GM12878 (cell line): ENCODE data around the gene AOAH. TPM values are rescaled to one million over a fixed set of nuclear protein-coding genes. Genes with fewer than 3 reads are reported as not detected.

ENCODE experiments used
- ATAC-seq: fragments of 200-7000 bp; cut with Tn5 transposase; 3 replicates; pipeline ENCODE4 v1.9.1; 2020; ENCODE audit warnings: mild to moderate bottlenecking, moderate library complexity
- BruUV-seq: library from RNA; stranded (reverse); fragments of 400-500 nt; replicated peaks from 2 replicates; lab custom pipeline; 2021; lab: Mats Ljungman, UMichigan
- CTCF ChIA-PET: fragments of 300-600 bp; sonication (Branson Sonifier 250); formaldehyde crosslinking; extraction: SDS; loops from one replicate; lab custom pipeline; 2021; ENCODE audit warnings: inconsistent platforms; lab: Yijun Ruan, JAX
- POLR2A ChIA-PET: fragments of 350-600 bp; formaldehyde crosslinking; extraction: SDS; loops from one replicate; lab custom pipeline; 2021; ENCODE audit warnings: inconsistent platforms; lab: Charles Lee
- RAD21 ChIA-PET: fragments of 300-600 bp; sonication (Branson Sonifier 250); formaldehyde crosslinking; loops from one replicate; lab custom pipeline; 2023; ENCODE audit warnings: antibody characterized with exemption; ENCODE audit not compliant: unreplicated experiment; lab: Charles Lee
- SMC1A ChIA-PET: fragments of 300-600 bp; sonication (Branson Sonifier 250); formaldehyde crosslinking; loops from one replicate; lab custom pipeline; 2023; ENCODE audit not compliant: unreplicated experiment, uncharacterized antibody; lab: Charles Lee
- DNase-seq: peaks from one replicate; pipeline ENCODE4 v3.0.0-alpha.2; 2011; ENCODE audit warnings: low read depth, low spot score
- FAIRE-seq: peaks from 3 replicates; lab custom pipeline; 2011; peaks lifted over from hg19 to GRCh38; lab: Jason Lieb, UNC
- H2AFZ ChIP-seq: 2 replicates; pipeline ENCODE4 v1.6.0; 2011; ENCODE audit warnings: low read depth, low read length, control low read depth; ENCODE audit not compliant: control insufficient read depth
- H3K27ac ChIP-seq: 2 replicates; pipeline ENCODE4 v1.5.1; 2011; ENCODE audit warnings: control low read depth; ENCODE audit not compliant: control insufficient read depth, insufficient read depth
- H3K27me3 ChIP-seq, 2 experiments: replicated peaks in 1 of 2; 2 replicates each; pipeline versions ENCODE4 v1.6.0 to v1.6.1; 2011; ENCODE audit warnings: low read length in 1 of 2; ENCODE audit not compliant: control insufficient read depth in 2 of 2, insufficient read depth in 2 of 2
- H3K36me3 ChIP-seq, 2 experiments: 2 replicates each; pipeline ENCODE4 v1.5.1; 2011; ENCODE audit warnings: low read length in 1 of 2; ENCODE audit not compliant: control insufficient read depth in 2 of 2, insufficient read depth in 2 of 2
- H3K4me1 ChIP-seq: 2 replicates; pipeline ENCODE4 v1.6.1; 2011; ENCODE audit warnings: mild to moderate bottlenecking, low read length, moderate library complexity, mixed read lengths; ENCODE audit not compliant: control insufficient read depth, insufficient read depth
- H3K4me2 ChIP-seq: 2 replicates; pipeline ENCODE4 v1.6.0; 2011; ENCODE audit warnings: control low read depth; ENCODE audit not compliant: control insufficient read depth, insufficient read depth
- H3K4me3 ChIP-seq: fragments of 200-600 bp; sonication (generic); 2 replicates; pipeline ENCODE4 v1.5.1; 2016
- H3K79me2 ChIP-seq: 2 replicates; pipeline ENCODE4 v1.6.0; 2011; ENCODE audit warnings: low read length; ENCODE audit not compliant: control insufficient read depth, insufficient read depth
- H3K9ac ChIP-seq: 2 replicates; pipeline ENCODE4 v1.8.0; 2011; ENCODE audit warnings: low read length, control low read depth, mixed read lengths; ENCODE audit not compliant: control insufficient read depth, insufficient read depth
- H3K9me3 ChIP-seq: replicated peaks from 3 replicates; pipeline ENCODE4 v1.5.1; 2011; ENCODE audit warnings: mild to moderate bottlenecking, low read length; ENCODE audit not compliant: control insufficient read depth, insufficient read depth
- H4K20me1 ChIP-seq: 2 replicates; pipeline ENCODE4 v1.6.0; 2011; ENCODE audit not compliant: control insufficient read depth, insufficient read depth
- ASH2L ChIP-seq: fragments of 300-600, 200-600 bp; sonication (generic); IDR thresholded peaks from 2 replicates; pipeline ENCODE4 v1.6.1; 2017; ENCODE audit warnings: low read depth, mild to moderate bottlenecking, borderline replicate concordance
- CBFB ChIP-seq: IDR thresholded peaks from 2 replicates; pipeline ENCODE4 v1.6.1; 2016; ENCODE audit warnings: antibody characterized with exemption, low read depth
- CHD2 ChIP-seq: IDR thresholded peaks from 2 replicates; pipeline ENCODE4 v1.6.1; 2011; ENCODE audit warnings: low read depth, low read length, improper control_type of control experiment, borderline replicate concordance
- EED ChIP-seq: sonication (generic); IDR thresholded peaks from 2 replicates; pipeline ENCODE4 v1.6.1; 2016; ENCODE audit warnings: antibody characterized with exemption, low read depth
- MEF2A ChIP-seq: IDR thresholded peaks from 2 replicates; pipeline ENCODE4 v1.6.1; 2011; ENCODE audit warnings: low read depth, mild to moderate bottlenecking, low read length, moderate library complexity; ENCODE audit not compliant: insufficient read depth
- MTA3 ChIP-seq: IDR thresholded peaks from 2 replicates; pipeline ENCODE4 v1.6.1; 2012; ENCODE audit warnings: low read length, inconsistent platforms, borderline replicate concordance
- NFXL1 ChIP-seq: fragments of 450-650 bp; IDR thresholded peaks from 2 replicates; pipeline ENCODE4 v1.6.1; 2017; ENCODE audit warnings: antibody characterized with exemption, mild to moderate bottlenecking, borderline replicate concordance
- NR2C2 ChIP-seq: IDR thresholded peaks from 2 replicates; pipeline ENCODE4 v1.6.1; 2011; ENCODE audit warnings: borderline replicate concordance, low read depth; ENCODE audit not compliant: control insufficient read depth, insufficient read length
- POLR2AphosphoS5 ChIP-seq: IDR thresholded peaks from 2 replicates; pipeline ENCODE4 v1.6.1; 2011; ENCODE audit warnings: mild to moderate bottlenecking, low read length, inconsistent platforms
- SREBF2 ChIP-seq: IDR thresholded peaks from 2 replicates; pipeline ENCODE4 v1.6.1; 2012; ENCODE audit warnings: mild to moderate bottlenecking, low read length
- SUZ12 ChIP-seq: fragments of 200-600 bp; sonication (generic); IDR thresholded peaks from one replicate; pipeline ENCODE4 v1.6.1; 2018; ENCODE audit warnings: antibody characterized with exemption, mild to moderate bottlenecking; ENCODE audit not compliant: unreplicated experiment
- TBL1XR1 ChIP-seq: IDR thresholded peaks from 2 replicates; pipeline ENCODE4 v1.6.1; 2012; ENCODE audit warnings: low read depth, low read length, improper control_type of control experiment
- YY1 ChIP-seq: IDR thresholded peaks from 2 replicates; pipeline ENCODE4 v1.6.1; 2011; ENCODE audit warnings: low read depth, mild to moderate bottlenecking, low read length
- WGBS: methylation state at CpG from one replicate; pipeline ENCODE4 v1.1.6; 2016; ENCODE audit warnings: low lambda C conversion rate; ENCODE audit not compliant: insufficient replicate concordance, insufficient coverage; ENCODE audit errors: missing lambda C conversion rate; 5-methylcytosine and 5-hydroxymethylcytosine counted together
- in situ Hi-C: fragments of 300-500 bp; cut with MboI; formaldehyde crosslinking; loops from 9 replicates; pipeline ENCODE4 v1.14.3; 2018; ENCODE audit warnings: mixed read lengths
- intact Hi-C: fragments of 100-400 bp; cut with micrococcal nuclease; formaldehyde crosslinking; loops from one replicate; pipeline ENCODE4 v1.14.2; 2022; ENCODE audit not compliant: unreplicated experiment
- polyA plus RNA-seq, 11 experiments: library from polyadenylated mRNA; depleted of rRNA in 4 of 11; unstranded in 6 of 11; stranded (reverse) in 5 of 11; fragments of >200 nt; fragmentation: Nextera tagmentation in 4 of 11; fragmentation: Illumina TruSeq in 1 of 11; extraction: Ambion mirVana in 4 of 11; extraction: Trizol in 1 of 11; gene quantifications; 1 replicate in 1 of 11; 2 replicates in 10 of 11; pipeline versions ENCODE4 v1.2.1 to v1.2.3, GENCODE V29; 2011 to 2016; ENCODE audit warnings: inconsistent platforms in 2 of 11, missing spikeins in 2 of 11, low read depth in 1 of 11
- total RNA-seq, 4 experiments: library from RNA; depleted of rRNA in 3 of 4; stranded (reverse); fragments of >200 nt in 3 of 4; fragmentation: Illumina TruSeq in 1 of 4; extraction: Trizol in 1 of 4; gene quantifications; 2 replicates each; pipeline versions ENCODE4 v1.2.1 to v1.2.3, GENCODE V29; 2013 to 2021
- TF ChIP-seq, protein P1 (sequence below): fragments of 150-350 bp; IDR thresholded peaks from 2 replicates; pipeline ENCODE4 v1.6.1; 2014; ENCODE audit warnings: mild to moderate bottlenecking, low read depth, low read length
- TF ChIP-seq, protein P2 (sequence below): IDR thresholded peaks from 2 replicates; pipeline ENCODE4 v1.6.1; 2012; ENCODE audit warnings: mild to moderate bottlenecking, low read depth, low read length
- TF ChIP-seq, protein P3 (sequence below), 3 experiments: IDR thresholded peaks in 2 of 3; conservative IDR thresholded peaks in 1 of 3; 2 replicates each; pipeline ENCODE4 v1.5.1; 2011; ENCODE audit warnings: low read depth in 3 of 3, low read length in 3 of 3, mild to moderate bottlenecking in 3 of 3, control low read depth in 2 of 3, moderate library complexity in 2 of 3, inconsistent platforms in 1 of 3, mixed read lengths in 1 of 3; ENCODE audit not compliant: control insufficient read depth in 2 of 3, insufficient read depth in 1 of 3; ENCODE audit errors: extremely low read depth in 1 of 3

AOAH gene
- total and polyA plus RNA-seq, 10 of the 15 experiments (the other 5 are each of a cell fraction or from before 2014, with no cell fraction given) = 0.32 to 2.8 (median 1.4) TPM

DNA sequence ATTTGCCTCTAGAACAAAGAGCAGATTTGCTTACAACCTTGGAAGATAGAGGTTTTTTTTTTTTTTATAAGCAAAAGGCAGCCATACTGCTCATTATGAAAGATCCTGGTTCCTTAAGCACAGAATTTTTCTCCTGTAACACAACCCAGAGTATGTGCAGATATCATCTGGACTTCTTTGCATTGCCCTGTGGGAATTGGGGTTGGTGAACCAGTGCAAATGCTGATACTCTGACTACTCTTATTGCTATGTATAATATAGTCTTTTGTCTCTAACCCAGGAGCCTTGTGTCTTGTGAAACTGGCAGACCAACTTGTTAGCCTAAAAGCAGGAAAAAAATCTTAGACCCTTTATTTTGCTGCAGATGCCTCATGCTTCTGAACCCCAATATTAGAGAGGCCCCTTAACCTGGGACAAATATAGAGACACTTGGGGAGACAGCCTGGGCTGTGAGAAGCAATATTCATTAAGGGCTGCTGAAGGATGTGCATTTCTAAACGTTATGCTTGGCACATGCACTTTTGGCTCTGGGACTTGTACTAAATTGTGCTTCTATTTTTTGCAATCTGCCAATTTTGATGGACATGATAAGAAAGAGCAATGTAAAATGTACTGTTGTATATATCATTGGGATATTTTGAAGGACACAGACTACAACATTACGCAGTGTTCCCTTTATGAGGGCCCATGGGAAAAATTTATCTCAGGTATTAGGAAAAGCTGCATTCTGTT, 255.8 kb downstream of the AOAH start:
- DNase-seq = no peak
- no peaks in the 10 kb centered on the region for H4K20me1 ChIP-seq
- POLR2A ChIA-PET = no interaction called here
- no peaks in the 10 kb centered on the region for H3K27me3 ChIP-seq
- SMC1A ChIA-PET = no interaction called here
- H3K4me2 ChIP-seq = no peak overlapping the region
- ATAC-seq = no peak
- intact Hi-C loops (no loop called here), in situ Hi-C loops (no loop called here)
- no TSS peak for BruUV-seq
- no peak overlapping the region for H3K4me3 ChIP-seq
- WGBS = 48% methylated on average over 2 of the region's 2 CpGs
- no peaks in the 10 kb centered on the region for H3K9me3 ChIP-seq
- RAD21 ChIA-PET = no interaction called here
- no peaks in the 10 kb centered on the region for H3K79me2 ChIP-seq
- FAIRE-seq = no peak
- CTCF ChIA-PET = no interaction called here
- H2AFZ ChIP-seq = no peak overlapping the region
- no peaks in the 10 kb centered on the region for H3K4me1 ChIP-seq
- no peak overlapping the region for H3K9ac ChIP-seq
- H3K27ac ChIP-seq = no peak overlapping the region
- no peaks in the 10 kb centered on the region for H3K36me3 ChIP-seq
- TF ChIP-seq, protein P1, sequence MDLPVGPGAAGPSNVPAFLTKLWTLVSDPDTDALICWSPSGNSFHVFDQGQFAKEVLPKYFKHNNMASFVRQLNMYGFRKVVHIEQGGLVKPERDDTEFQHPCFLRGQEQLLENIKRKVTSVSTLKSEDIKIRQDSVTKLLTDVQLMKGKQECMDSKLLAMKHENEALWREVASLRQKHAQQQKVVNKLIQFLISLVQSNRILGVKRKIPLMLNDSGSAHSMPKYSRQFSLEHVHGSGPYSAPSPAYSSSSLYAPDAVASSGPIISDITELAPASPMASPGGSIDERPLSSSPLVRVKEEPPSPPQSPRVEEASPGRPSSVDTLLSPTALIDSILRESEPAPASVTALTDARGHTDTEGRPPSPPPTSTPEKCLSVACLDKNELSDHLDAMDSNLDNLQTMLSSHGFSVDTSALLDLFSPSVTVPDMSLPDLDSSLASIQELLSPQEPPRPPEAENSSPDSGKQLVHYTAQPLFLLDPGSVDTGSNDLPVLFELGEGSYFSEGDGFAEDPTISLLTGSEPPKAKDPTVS = no peak
- no peak for TF ChIP-seq NR2C2
- no peak for TF ChIP-seq ASH2L
- TF ChIP-seq SREBF2 = no peak
- TF ChIP-seq EED = no peak
- no peak for TF ChIP-seq MTA3
- no peak for TF ChIP-seq SUZ12
- no peak for TF ChIP-seq CBFB
- no peak for TF ChIP-seq MEF2A
- TF ChIP-seq CHD2 = no peak
- no peak for TF ChIP-seq TBL1XR1
- TF ChIP-seq YY1 = no peak
- TF ChIP-seq NFXL1 = no peak
- TF ChIP-seq, protein P2, sequence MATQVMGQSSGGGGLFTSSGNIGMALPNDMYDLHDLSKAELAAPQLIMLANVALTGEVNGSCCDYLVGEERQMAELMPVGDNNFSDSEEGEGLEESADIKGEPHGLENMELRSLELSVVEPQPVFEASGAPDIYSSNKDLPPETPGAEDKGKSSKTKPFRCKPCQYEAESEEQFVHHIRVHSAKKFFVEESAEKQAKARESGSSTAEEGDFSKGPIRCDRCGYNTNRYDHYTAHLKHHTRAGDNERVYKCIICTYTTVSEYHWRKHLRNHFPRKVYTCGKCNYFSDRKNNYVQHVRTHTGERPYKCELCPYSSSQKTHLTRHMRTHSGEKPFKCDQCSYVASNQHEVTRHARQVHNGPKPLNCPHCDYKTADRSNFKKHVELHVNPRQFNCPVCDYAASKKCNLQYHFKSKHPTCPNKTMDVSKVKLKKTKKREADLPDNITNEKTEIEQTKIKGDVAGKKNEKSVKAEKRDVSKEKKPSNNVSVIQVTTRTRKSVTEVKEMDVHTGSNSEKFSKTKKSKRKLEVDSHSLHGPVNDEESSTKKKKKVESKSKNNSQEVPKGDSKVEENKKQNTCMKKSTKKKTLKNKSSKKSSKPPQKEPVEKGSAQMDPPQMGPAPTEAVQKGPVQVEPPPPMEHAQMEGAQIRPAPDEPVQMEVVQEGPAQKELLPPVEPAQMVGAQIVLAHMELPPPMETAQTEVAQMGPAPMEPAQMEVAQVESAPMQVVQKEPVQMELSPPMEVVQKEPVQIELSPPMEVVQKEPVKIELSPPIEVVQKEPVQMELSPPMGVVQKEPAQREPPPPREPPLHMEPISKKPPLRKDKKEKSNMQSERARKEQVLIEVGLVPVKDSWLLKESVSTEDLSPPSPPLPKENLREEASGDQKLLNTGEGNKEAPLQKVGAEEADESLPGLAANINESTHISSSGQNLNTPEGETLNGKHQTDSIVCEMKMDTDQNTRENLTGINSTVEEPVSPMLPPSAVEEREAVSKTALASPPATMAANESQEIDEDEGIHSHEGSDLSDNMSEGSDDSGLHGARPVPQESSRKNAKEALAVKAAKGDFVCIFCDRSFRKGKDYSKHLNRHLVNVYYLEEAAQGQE = no peak
- TF ChIP-seq, protein P3, sequence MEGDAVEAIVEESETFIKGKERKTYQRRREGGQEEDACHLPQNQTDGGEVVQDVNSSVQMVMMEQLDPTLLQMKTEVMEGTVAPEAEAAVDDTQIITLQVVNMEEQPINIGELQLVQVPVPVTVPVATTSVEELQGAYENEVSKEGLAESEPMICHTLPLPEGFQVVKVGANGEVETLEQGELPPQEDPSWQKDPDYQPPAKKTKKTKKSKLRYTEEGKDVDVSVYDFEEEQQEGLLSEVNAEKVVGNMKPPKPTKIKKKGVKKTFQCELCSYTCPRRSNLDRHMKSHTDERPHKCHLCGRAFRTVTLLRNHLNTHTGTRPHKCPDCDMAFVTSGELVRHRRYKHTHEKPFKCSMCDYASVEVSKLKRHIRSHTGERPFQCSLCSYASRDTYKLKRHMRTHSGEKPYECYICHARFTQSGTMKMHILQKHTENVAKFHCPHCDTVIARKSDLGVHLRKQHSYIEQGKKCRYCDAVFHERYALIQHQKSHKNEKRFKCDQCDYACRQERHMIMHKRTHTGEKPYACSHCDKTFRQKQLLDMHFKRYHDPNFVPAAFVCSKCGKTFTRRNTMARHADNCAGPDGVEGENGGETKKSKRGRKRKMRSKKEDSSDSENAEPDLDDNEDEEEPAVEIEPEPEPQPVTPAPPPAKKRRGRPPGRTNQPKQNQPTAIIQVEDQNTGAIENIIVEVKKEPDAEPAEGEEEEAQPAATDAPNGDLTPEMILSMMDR (IDR thresholded peaks at IDR 0.05 in 2 of 3, conservative IDR thresholded peaks at IDR 0.05 in 1 of 3; ENCODE audit: control insufficient read depth in 2 of 3, extremely low read depth in 1 of 3, insufficient read depth in 1 of 3, low read depth in 3 of 3, low read length in 3 of 3) = no peak
- TF ChIP-seq POLR2AphosphoS5 = no peak
